Measurements from ENCODE around the gene AAGAB.

GRCh38 chr15:67186688-67187087 is 67.8 kb downstream of the AAGAB start:
- TF ChIP-seq CTCF (IDR thresholded peaks at IDR 0.05) (no peak), EZH2 (IDR thresholded peaks at IDR 0.05; ENCODE audit: borderline replicate concordance, insufficient read depth, low read depth, low read length, poor library complexity, severe bottlenecking) (no peak)

All from B cell (primary cell).